Progenitor cell of endocrine pancreas (in vitro differentiated cells): ENCODE data around the gene DYNLT4. TPM values are rescaled to one million over a fixed set of nuclear protein-coding genes. Genes with fewer than 3 reads are reported as not detected.
"Not testable (repeated sequence)": the region's sequence is repeated elsewhere in the genome, so short reads cannot be mapped to it uniquely, and the experiment has no call there.

ENCODE experiments used
- DNase-seq: peaks from one replicate; pipeline ENCODE4 v3.0.0; 2021; ENCODE audit warnings: low spot score; ENCODE audit not compliant: unreplicated experiment
- H3K27ac Mint-ChIP-seq: 2 replicates; pipeline ENCODE4 v1.8.0; 2021; ENCODE audit warnings: mild to moderate bottlenecking, moderate library complexity, mixed read lengths
- H3K27me3 Mint-ChIP-seq: 2 replicates; pipeline ENCODE4 v1.8.0; 2021; ENCODE audit warnings: mixed read lengths
- H3K36me3 Mint-ChIP-seq: 2 replicates; pipeline ENCODE4 v1.8.0; 2022; ENCODE audit warnings: mixed read lengths; ENCODE audit not compliant: insufficient read depth
- H3K4me1 Mint-ChIP-seq: 2 replicates; pipeline ENCODE4 v1.8.0; 2021; ENCODE audit warnings: low read depth, mixed read lengths
- H3K4me3 Mint-ChIP-seq: 2 replicates; pipeline ENCODE4 v1.8.0; 2021; ENCODE audit warnings: low read depth, mild to moderate bottlenecking, moderate library complexity, mixed read lengths
- H3K9me3 Mint-ChIP-seq: 2 replicates; pipeline ENCODE4 v1.8.0; 2021; ENCODE audit warnings: low read depth, mixed read lengths
- CTCF ChIP-seq: fragments of 200-600 bp; sonication (generic); IDR thresholded peaks from one replicate; pipeline ENCODE4 v1.5.0; 2021; ENCODE audit warnings: antibody characterized with exemption, mild to moderate bottlenecking; ENCODE audit not compliant: unreplicated experiment
- total RNA-seq: library from RNA; stranded (reverse); gene quantifications from 2 replicates; pipeline ENCODE4 v1.2.1, GENCODE V29; 2021

DYNLT4 gene
- total RNA-seq, 1 donor from 2014 or later: 0.79 TPM

GRCh38 chr1:44828003-44828651 lies 21.0 kb upstream of the DYNLT4 start:
- TF ChIP-seq CTCF: no peak
- H3K4me1 Mint-ChIP-seq: peaks cover 2% of the 10 kb centered on the region
- H3K4me3 Mint-ChIP-seq: no peak overlapping the region
- no peak for DNase-seq
- no peaks in the 10 kb centered on the region for H3K9me3 Mint-ChIP-seq
- no peaks in the 10 kb centered on the region for H3K27me3 Mint-ChIP-seq
- H3K27ac Mint-ChIP-seq: no peak overlapping the region
- no peaks in the 10 kb centered on the region for H3K36me3 Mint-ChIP-seq

GRCh38 chr1:44827197-44828002 lies 20.2 kb upstream of the DYNLT4 start:
- DNase-seq: no peak
- no peaks in the 10 kb centered on the region for H3K36me3 Mint-ChIP-seq
- H3K4me3 Mint-ChIP-seq: no peak overlapping the region
- H3K27me3 Mint-ChIP-seq: no peaks in the 10 kb centered on the region
- H3K9me3 Mint-ChIP-seq: no peaks in the 10 kb centered on the region
- H3K27ac Mint-ChIP-seq: no peak overlapping the region
- H3K4me1 Mint-ChIP-seq: peaks cover 2% of the 10 kb centered on the region
- TF ChIP-seq CTCF: peak; percentile 19

GRCh38 chr1:44826375-44827196 lies 19.4 kb upstream of the DYNLT4 start:
- no peak for DNase-seq
- H3K27ac Mint-ChIP-seq: no peak overlapping the region

GRCh38 chr1:44824392-44824791 lies 17.2 kb upstream of the DYNLT4 start:
- H3K4me1 Mint-ChIP-seq: peaks cover 10% of the 10 kb centered on the region
- DNase-seq, H3K9me3 Mint-ChIP-seq, H3K27me3 Mint-ChIP-seq, H3K4me3 Mint-ChIP-seq, H3K36me3 Mint-ChIP-seq, H3K27ac Mint-ChIP-seq: not testable (repeated sequence)

More at GRCh38 chr1:44826375-44827196, 19.4 kb upstream of the DYNLT4 start:
- no peaks in the 10 kb centered on the region for H3K36me3 Mint-ChIP-seq
- no peaks in the 10 kb centered on the region for H3K27me3 Mint-ChIP-seq
- no peak for TF ChIP-seq CTCF
- no peaks in the 10 kb centered on the region for H3K9me3 Mint-ChIP-seq
- peaks cover 2% of the 10 kb centered on the region for H3K4me1 Mint-ChIP-seq
- no peak overlapping the region for H3K4me3 Mint-ChIP-seq

- H3K27ac Mint-ChIP-seq: no peak overlapping the region
- H3K4me1 Mint-ChIP-seq: peaks cover 14% of the 10 kb centered on the region
- no peaks in the 10 kb centered on the region for H3K36me3 Mint-ChIP-seq
- no peak for DNase-seq
- H3K9me3 Mint-ChIP-seq: no peaks in the 10 kb centered on the region
- TF ChIP-seq CTCF: no peak
- no peaks in the 10 kb centered on the region for H3K27me3 Mint-ChIP-seq
- no peak overlapping the region for H3K4me3 Mint-ChIP-seq
Measured at GRCh38 chr1:44822981-44823451, 15.9 kb upstream of the DYNLT4 start.
